HCT116 (cell line): Measurements from ENCODE around the gene RHNO1.

Source experiments
- FOSL1 ChIP-seq: IDR thresholded peaks from 2 replicates; pipeline ENCODE4 v1.6.1; 2012; ENCODE audit warnings: low read depth
- JUND ChIP-seq: IDR thresholded peaks from 2 replicates; pipeline ENCODE4 v1.6.1; 2012
- TCF7L2 ChIP-seq: IDR thresholded peaks from 2 replicates; pipeline ENCODE4 v1.7.0; 2011; ENCODE audit warnings: borderline replicate concordance, inconsistent platforms; ENCODE audit not compliant: insufficient read depth, insufficient read length; ENCODE audit errors: extremely low read depth
- YY1 ChIP-seq: IDR thresholded peaks from 2 replicates; pipeline ENCODE4 v1.6.1; 2011; ENCODE audit warnings: low read length, low read depth, moderate library complexity, mild to moderate bottlenecking; ENCODE audit not compliant: insufficient replicate concordance; ENCODE audit errors: extremely low read depth
- TF ChIP-seq, protein P1 (sequence below): IDR thresholded peaks from 2 replicates; pipeline ENCODE4 v1.6.1; 2012; ENCODE audit warnings: low read depth
- TF ChIP-seq, protein P2 (sequence below), 3 experiments: fragments of 200-600 bp in 1 of 3; sonication (generic) in 1 of 3; IDR thresholded peaks in 2 of 3; conservative IDR thresholded peaks in 1 of 3; 2 replicates each; pipeline ENCODE4 v1.5.1; 2012 to 2017; ENCODE audit warnings: low read depth in 2 of 3, low read length in 2 of 3, antibody characterized with exemption in 1 of 3, borderline replicate concordance in 1 of 3, control low read depth in 1 of 3, mild to moderate bottlenecking in 1 of 3, mixed read lengths in 1 of 3, mixed run types in 1 of 3, moderate library complexity in 1 of 3; ENCODE audit not compliant: insufficient read depth in 1 of 3

DNA sequence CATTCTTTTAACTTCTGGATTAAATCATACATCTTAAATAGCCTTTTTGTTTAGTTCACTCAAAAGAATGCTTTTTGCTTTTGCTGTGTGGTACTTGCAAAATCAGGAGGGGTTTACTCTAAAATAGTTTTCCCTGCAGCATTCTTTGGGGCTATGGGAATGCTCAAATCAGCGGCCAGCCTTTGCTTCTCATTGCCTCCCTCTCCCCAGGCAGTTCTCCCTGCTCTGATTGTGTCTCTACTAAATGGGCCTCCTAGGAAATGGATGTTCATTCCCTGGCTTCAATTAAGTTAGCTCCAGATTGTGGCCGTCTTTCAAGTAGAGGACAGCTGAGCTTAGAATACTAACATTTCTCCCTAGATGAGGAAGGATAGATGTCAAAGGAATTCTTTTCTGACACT is 18.0 kb downstream of the RHNO1 start:
- TF ChIP-seq FOSL1 (no peak), TCF7L2 (no peak), YY1 (no peak), JUND (no peak)
- TF ChIP-seq, protein P1, sequence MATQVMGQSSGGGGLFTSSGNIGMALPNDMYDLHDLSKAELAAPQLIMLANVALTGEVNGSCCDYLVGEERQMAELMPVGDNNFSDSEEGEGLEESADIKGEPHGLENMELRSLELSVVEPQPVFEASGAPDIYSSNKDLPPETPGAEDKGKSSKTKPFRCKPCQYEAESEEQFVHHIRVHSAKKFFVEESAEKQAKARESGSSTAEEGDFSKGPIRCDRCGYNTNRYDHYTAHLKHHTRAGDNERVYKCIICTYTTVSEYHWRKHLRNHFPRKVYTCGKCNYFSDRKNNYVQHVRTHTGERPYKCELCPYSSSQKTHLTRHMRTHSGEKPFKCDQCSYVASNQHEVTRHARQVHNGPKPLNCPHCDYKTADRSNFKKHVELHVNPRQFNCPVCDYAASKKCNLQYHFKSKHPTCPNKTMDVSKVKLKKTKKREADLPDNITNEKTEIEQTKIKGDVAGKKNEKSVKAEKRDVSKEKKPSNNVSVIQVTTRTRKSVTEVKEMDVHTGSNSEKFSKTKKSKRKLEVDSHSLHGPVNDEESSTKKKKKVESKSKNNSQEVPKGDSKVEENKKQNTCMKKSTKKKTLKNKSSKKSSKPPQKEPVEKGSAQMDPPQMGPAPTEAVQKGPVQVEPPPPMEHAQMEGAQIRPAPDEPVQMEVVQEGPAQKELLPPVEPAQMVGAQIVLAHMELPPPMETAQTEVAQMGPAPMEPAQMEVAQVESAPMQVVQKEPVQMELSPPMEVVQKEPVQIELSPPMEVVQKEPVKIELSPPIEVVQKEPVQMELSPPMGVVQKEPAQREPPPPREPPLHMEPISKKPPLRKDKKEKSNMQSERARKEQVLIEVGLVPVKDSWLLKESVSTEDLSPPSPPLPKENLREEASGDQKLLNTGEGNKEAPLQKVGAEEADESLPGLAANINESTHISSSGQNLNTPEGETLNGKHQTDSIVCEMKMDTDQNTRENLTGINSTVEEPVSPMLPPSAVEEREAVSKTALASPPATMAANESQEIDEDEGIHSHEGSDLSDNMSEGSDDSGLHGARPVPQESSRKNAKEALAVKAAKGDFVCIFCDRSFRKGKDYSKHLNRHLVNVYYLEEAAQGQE: no peak
- TF ChIP-seq, protein P2, sequence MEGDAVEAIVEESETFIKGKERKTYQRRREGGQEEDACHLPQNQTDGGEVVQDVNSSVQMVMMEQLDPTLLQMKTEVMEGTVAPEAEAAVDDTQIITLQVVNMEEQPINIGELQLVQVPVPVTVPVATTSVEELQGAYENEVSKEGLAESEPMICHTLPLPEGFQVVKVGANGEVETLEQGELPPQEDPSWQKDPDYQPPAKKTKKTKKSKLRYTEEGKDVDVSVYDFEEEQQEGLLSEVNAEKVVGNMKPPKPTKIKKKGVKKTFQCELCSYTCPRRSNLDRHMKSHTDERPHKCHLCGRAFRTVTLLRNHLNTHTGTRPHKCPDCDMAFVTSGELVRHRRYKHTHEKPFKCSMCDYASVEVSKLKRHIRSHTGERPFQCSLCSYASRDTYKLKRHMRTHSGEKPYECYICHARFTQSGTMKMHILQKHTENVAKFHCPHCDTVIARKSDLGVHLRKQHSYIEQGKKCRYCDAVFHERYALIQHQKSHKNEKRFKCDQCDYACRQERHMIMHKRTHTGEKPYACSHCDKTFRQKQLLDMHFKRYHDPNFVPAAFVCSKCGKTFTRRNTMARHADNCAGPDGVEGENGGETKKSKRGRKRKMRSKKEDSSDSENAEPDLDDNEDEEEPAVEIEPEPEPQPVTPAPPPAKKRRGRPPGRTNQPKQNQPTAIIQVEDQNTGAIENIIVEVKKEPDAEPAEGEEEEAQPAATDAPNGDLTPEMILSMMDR (IDR thresholded peaks at IDR 0.05 in 2 of 3, conservative IDR thresholded peaks at IDR 0.05 in 1 of 3; ENCODE audit: borderline replicate concordance in 1 of 3, insufficient read depth in 1 of 3, low read depth in 2 of 3, low read length in 2 of 3): no peak
